GM18870 (cell line): ENCODE data around the gene CLCF1.

Experiments
- ATAC-seq: cut with Tn5 transposase; IDR thresholded peaks from one replicate; pipeline ENCODE4 v1.9.1; 2021; ENCODE audit warnings: moderate library complexity; ENCODE audit not compliant: unreplicated experiment

The CLCF1 gene

GRCh38 chr11:67372993-67373647 lies at the start of gene CLCF1:
Gene CLCF1 (minus strand): TSS chr11:67373598. CDS start chr11:67373539, 59 bp downstream.
- no peak for ATAC-seq

DNA sequence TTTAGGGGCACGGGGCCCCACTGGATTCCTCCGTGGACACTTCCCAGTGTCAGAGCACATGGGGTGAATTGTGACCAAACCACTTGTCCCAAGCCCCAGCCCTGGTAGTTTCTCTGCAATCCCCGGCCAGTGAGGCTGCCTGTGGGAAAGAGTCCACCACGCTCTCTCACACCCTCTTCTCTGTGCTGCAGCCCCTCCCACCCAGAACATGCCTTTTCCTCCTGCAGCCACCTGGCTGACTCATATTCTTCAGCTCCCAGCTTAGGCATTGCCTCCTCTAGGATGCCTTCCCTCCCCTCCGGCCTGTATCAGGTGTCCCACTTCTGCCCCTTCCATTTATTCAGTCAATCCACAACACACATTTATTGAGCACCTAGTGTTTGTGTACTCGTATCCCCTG lies 49.5 kb upstream of the CLCF1 start:
- ATAC-seq = no peak

DNA sequence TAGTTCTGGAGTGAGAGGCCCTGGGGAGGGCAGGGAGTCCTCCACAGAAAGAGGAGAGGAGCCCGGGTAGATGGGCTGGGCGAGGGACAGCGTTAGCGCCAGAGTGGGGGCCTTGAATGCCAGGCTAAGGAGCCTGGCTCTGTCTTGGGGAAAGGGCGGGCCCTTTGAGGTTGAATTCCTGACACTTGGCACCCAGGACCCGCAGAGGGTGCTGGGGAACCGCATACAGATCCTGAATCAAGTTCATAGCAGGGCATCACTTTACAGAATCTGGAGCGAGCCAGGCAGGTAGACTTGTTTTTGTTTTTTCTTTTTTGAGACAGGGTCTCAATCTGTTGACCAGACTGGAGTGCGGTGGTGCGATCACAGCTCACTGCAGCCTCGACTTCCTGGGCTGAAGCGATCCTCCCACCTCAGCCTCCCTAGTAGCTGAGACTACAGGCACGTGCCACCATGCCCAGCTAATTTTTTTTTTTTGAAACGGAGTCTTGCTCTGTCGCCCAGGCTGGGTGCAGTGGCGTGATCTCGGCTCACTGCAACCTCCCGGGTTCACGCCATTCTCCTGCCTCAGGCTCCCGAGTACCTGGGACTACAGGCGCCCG lies 48.1 kb upstream of the CLCF1 start:
- peak; percentile 4 for ATAC-seq

DNA sequence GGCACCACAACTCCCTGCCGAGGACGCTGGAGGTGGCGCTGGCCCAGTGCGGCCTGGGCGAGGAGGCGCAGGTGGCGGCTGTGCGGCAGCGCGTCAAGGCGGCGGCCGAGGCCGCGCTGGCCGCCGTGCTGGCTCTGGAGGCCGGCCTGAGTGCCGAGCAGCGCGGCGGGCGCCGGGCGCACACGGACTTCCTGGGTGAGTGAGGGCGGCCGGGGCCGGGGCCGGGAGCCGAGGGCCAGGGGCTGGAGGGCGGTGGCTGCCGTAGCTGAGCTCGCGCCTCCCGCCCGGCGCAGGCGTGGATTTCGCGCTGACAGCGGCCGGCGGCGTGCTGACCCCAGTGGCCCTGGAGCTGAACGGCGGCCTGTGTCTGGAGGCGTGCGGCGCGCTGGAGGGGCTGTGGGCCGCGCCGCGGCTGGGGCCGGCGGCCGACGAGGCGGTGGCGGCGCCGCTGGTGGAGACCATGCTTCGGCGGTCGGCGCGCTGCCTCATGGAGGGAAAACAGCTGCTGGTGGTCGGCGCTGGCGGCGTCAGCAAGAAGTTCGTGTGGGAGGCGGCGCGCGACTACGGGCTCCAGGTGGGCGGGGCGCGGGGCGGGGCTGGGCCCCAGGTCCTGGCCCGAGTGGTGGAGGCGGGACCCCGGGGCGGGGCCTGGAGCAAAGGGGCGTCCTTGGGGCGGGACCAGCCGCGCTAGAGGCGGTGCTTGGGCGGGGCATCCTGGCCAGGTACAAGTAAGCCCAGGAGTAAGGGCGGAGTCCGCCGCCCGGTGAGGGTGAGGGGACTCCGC lies 47.4 kb upstream of the CLCF1 start:
- peak; percentile 45 for ATAC-seq

DNA sequence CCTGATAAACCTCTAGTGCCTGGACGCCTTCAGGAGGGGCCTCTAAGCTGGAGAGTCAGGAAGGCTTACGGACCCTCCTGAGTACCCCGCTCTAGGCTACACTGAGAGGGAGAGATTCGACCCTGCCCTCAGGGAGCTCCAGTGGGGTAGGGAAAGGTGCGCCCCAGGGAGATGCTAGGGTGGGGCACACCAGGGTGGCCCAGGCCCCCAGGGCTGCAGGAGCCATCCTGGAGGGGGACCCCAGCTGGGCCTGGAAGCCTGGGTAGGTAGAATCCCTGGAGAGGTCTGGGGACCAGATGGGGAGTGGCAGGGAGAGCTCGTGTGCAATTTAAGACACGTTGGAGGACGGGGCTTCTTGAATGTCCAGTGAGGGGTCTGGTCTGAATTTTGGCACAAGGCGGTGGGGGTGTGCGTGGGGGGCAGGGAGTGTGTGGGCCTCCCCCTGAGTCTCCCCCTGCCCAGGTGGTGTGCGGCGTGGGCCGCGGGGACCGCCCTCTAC lies 46.8 kb upstream of the CLCF1 start:
- ATAC-seq = no peak

DNA sequence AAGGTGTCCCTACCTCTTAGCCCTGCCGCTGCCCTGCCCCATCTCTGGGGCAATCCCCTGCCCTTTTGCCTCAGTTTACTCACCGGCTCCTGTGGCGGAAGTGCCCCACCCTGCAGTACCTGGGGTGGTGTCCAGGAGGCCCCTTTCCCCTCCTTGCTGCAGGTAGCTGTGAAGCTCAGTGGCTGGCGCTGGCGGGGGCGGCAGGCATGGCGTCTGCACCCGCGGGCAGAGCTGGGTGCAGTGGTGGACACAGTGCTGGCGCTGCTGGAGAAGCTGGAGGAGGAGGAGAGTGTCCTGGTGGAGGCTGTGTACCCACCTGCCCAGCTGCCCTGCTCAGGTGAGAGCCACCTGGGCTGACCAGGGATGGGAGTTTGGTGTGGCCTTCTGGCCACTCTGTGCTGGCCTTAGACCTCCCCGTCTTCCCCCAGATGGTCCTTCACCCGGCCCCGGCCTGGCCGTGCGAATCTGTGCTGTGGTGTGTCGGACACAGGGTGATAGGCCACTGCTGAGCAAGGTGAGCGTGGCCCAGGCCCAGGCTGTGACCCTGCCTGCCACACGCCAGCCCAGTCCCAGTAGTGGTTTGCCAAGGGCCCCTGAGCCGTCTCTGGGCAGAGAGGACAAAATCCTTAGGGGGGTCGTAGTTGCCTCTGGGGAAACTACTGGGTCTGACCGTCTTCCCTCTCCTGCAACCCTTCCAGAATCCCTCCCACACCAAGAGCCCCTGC lies 46.1 kb upstream of the CLCF1 start:
- no peak for ATAC-seq

- no peak for ATAC-seq
Measured at GRCh38 chr11:67418476-67419281, 45.3 kb upstream of the CLCF1 start.

DNA sequence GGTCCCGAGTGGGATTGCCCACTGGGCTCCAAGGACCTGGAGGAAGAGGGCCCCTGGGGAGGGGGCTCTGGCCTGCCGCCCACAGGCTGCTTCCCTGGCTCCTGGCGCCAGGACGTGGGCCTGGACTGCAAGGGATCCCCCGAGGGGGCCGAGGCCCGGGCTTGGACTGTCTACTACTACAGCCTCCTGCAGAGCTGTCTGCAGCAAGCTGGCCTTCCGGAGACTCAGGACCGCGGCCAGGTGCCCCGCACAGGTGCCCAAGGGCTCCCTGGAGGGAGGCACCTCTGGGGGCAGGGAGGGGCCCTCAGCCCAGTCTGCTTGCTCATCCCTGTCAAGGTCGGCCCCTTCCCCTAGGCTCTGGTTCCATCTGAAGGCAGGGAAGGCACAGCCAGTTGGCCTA lies 44.0 kb upstream of the CLCF1 start:
- no peak for ATAC-seq

GRCh38 chr11:67416416-67417335 lies 43.3 kb upstream of the CLCF1 start:
- ATAC-seq = no peak

DNA sequence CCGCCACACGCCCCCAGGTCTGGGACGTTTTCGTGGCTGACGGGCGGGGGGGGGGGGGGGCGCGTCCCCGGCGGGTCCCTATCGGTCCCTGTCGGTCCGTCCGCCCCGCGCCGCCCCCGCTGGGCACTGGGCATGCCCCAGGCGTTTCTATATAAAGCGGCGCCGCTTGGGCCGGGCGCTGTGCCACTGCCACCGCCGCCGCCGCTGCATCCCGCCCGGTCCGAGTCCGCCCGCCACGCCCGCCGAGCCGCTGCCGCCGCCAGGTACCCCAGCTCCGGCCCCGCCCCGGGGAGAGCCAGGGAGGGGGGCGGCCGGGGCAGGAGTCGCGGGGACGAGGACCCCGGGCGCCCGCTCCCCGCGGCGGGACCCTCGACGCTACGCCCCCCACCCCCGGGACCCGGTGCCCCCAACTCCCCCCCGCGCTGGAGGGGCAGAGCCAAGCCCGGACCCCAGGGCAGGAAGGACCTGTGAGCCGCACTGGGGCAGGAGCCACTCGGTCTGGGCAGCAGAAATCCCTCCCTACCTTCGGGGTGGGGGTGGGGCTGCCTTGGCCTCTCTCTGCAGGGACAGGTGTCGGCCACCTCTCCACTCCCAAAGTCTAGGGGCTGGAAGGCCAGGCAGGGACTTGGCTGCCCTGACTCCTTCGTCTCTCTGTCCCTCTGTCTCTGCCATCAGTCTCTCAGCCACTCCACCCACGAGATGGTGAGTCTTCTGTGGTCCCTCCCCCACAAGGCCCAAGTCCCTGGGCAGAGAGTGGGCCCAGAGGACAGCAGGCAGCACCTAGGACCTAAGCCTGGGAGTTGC lies 42.3 kb upstream of the CLCF1 start, which contains the start of gene CARNS1:
CARNS1 (plus strand) TSS at position 178 of the 804 bp plus-strand sequence; CDS start at position 700, 522 bp downstream.
- no peak for ATAC-seq

DNA sequence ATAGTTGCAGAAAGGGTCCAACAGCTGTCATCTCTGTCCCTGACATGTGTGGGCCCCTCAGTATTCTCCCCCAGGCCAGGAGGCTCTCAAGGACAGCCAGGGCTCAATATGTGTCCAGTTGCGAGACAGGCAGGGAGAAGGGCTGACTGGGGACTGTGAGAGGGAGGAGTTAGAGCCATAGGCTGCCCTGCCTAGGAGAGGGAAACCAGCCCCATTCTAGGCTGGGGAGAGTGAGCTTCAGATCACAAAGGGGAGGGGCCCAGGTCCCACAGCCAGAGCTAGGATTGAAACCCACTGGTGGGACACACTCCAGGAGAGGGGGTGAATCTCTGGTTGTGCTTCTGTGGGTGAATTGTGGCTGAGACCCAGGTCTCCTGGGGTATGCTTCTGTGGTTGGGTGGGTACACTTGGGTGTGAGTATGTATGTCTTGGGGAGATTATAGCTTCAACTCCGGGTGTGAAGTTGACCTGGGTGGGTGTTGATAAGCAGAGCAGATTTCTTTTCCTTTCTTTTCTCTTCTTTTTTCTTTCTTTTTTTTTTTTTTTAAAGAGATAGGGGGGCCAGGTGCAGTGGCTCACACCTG lies 40.0 kb upstream of the CLCF1 start:
- no peak for ATAC-seq

DNA sequence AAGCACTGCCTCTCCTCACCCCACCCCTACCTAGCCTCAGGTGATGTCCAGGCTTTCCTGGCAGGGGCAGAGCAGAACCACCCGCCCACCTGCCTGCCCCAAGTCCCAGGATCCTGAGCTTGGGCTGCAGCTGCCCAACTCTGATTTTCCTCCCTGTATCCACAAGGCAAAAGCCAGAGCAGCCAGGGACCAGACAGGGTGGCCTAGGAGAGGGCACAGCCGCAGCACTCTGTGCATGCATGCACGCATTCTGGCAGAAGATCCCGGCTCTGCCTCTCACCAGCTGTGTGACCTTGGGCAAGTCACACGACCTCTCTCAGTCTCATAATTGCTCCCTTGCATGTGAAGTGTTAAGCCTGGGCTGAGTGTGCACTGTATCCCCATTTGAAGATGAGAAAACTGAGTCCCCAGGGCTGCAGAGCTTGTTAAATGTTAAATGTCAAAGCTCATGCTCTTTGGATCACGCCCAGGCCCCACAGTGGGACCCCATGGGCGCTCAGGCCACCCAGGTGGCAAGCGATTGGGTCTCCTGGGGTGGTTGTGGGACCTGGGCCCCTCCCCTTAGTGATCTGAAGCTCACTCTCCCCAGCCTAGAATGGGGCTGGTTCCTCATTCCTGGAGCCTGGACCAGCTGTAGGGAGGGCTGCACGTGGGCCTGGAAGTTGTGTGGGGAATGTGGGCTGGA lies 39.2 kb upstream of the CLCF1 start:
- ATAC-seq = no peak

DNA sequence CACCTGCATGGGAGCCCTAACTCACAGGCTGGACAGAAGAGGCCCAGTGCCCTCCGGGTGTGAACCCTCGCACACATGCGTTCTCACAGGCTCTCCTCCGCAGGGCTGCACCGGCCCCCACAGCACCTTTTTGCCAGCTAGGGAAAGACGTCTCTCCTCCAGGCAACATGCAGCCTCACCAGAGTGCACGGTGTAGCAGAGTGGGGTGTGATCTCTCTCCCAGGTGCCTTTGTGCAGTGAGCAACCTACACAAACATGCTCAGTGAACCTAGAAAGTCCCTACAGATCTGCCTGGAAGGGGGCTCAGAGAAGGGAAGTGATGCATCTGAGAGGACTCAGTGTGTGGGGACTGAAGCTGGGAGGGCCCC lies 38.4 kb upstream of the CLCF1 start:
- ATAC-seq = no peak

DNA sequence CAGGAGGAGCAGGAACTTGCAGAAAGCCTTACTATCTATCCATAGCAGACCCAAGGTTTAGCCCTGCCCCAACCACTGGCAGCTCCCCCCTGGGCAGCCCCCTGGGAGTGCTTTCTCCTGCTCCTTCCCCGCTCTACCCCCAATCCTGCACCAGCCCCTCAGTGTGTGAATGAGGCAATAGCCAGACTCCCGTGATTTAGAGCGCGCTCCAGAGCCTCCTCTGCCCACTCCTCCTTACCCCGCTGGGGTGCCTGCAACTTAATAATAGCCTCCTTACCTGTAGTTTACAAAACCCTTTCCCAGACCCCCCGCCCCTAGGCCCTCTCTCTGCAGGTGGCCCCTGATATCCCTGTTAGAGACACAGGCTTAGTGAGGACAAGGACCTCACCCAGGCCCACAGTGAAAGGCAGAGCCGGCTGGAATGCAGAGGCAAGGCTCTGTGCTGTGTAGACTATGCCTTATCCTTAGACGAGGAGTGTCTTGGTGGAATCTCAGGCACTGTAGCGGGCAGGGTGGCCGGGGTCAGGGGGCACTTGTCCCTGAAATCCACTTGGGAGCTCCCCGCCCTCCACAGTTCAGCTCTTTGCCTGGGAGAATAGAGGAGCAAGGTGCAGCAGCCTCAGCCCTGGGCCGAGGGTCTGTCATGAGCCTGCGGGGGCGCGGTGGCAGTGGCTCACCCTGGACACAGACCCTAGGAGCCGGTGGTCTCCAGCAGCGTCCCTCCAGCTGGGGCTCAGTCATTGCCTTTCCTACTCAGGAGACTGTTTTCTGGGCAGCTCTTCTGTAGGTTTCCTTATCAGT lies 37.8 kb upstream of the CLCF1 start:
- no peak for ATAC-seq

- ATAC-seq = no peak
Measured at GRCh38 chr11:67410369-67410831, 37.0 kb upstream of the CLCF1 start.

- no peak for ATAC-seq
Measured at GRCh38 chr11:67409781-67410368, 36.5 kb upstream of the CLCF1 start.
